Measurements from ENCODE around the gene SLC39A9.

SLC39A9 gene

DNA sequence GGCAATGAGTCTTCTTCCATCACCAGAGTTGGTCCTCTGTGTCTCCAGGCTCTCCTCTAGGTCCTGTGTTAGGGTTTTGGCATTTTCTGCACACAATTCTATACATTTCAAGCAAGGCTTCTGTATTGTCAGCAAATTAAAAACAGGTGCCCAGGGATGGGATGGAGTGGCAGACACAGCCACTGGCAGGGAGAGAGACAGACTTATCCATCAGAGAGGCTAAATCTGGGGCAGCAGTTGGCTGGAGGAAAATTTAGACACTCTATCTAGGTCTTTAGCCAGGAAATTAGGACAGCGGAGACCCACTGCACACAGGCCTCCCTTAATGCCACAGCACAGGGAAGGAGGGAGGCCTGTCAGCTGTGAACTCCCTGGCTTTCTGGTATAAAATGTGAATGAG, 106.3 kb downstream of the SLC39A9 start:
- no peak overlapping the region for H3K4me2 ChIP-seq (ENCODE audit: low read length)
- H4K20me1 ChIP-seq (ENCODE audit: insufficient read depth, low read length) = no peaks in the 10 kb centered on the region
- H3K27ac ChIP-seq (ENCODE audit: low read length) = no peak overlapping the region
- TF ChIP-seq, protein P1, sequence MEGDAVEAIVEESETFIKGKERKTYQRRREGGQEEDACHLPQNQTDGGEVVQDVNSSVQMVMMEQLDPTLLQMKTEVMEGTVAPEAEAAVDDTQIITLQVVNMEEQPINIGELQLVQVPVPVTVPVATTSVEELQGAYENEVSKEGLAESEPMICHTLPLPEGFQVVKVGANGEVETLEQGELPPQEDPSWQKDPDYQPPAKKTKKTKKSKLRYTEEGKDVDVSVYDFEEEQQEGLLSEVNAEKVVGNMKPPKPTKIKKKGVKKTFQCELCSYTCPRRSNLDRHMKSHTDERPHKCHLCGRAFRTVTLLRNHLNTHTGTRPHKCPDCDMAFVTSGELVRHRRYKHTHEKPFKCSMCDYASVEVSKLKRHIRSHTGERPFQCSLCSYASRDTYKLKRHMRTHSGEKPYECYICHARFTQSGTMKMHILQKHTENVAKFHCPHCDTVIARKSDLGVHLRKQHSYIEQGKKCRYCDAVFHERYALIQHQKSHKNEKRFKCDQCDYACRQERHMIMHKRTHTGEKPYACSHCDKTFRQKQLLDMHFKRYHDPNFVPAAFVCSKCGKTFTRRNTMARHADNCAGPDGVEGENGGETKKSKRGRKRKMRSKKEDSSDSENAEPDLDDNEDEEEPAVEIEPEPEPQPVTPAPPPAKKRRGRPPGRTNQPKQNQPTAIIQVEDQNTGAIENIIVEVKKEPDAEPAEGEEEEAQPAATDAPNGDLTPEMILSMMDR (IDR thresholded peaks at IDR 0.05; ENCODE audit: low read depth, low read length) = no peak
- H3K9ac ChIP-seq (ENCODE audit: low read length) = no peak overlapping the region
- H3K4me3 ChIP-seq (ENCODE audit: low read length) = no peak overlapping the region
- no peaks in the 10 kb centered on the region for H3K36me3 ChIP-seq (replicated peaks; ENCODE audit: low read depth, low read length)
- H2AFZ ChIP-seq (ENCODE audit: low read depth, low read length) = no peak overlapping the region
- no peaks in the 10 kb centered on the region for H3K27me3 ChIP-seq (ENCODE audit: low read depth, low read length)
- H3K4me1 ChIP-seq (ENCODE audit: low read length) = no peaks in the 10 kb centered on the region
- no peaks in the 10 kb centered on the region for H3K79me2 ChIP-seq (ENCODE audit: low read length)
- no peaks in the 10 kb centered on the region for H3K9me3 ChIP-seq (ENCODE audit: insufficient read depth, low read length)

GRCh38 chr14:69505338-69506240, 107.1 kb downstream of the SLC39A9 start:
- no peaks in the 10 kb centered on the region for H3K9me3 ChIP-seq (ENCODE audit: insufficient read depth, low read length)
- H3K4me2 ChIP-seq (ENCODE audit: low read length) = no peak overlapping the region
- no peak overlapping the region for H3K9ac ChIP-seq (ENCODE audit: low read length)
- H3K4me1 ChIP-seq (ENCODE audit: low read length) = no peaks in the 10 kb centered on the region
- H3K27me3 ChIP-seq (ENCODE audit: low read depth, low read length) = peaks cover 2% of the 10 kb centered on the region
- no peak overlapping the region for H2AFZ ChIP-seq (ENCODE audit: low read depth, low read length)
- no peaks in the 10 kb centered on the region for H3K36me3 ChIP-seq (replicated peaks; ENCODE audit: low read depth, low read length)
- TF ChIP-seq, protein P1 (IDR thresholded peaks at IDR 0.05; ENCODE audit: low read depth, low read length) = no peak
- TF ChIP-seq EZH2phosphoT487 (IDR thresholded peaks at IDR 0.05; ENCODE audit: low read depth) = no peak
- H3K27ac ChIP-seq (ENCODE audit: low read length) = no peak overlapping the region
- H4K20me1 ChIP-seq (ENCODE audit: insufficient read depth, low read length) = no peaks in the 10 kb centered on the region
- H3K79me2 ChIP-seq (ENCODE audit: low read length) = no peaks in the 10 kb centered on the region
- H3K4me3 ChIP-seq (ENCODE audit: low read length) = no peak overlapping the region

GRCh38 chr14:69506241-69506595, 107.7 kb downstream of the SLC39A9 start:
- Histone ChIP-seq H3K4me2 (ENCODE audit: low read length) (no peak overlapping the region), H3K4me3 (ENCODE audit: low read length) (no peak overlapping the region), H3K36me3 (replicated peaks; ENCODE audit: low read depth, low read length) (no peaks in the 10 kb centered on the region), H3K79me2 (ENCODE audit: low read length) (no peaks in the 10 kb centered on the region), H3K27ac (ENCODE audit: low read length) (no peak overlapping the region), H3K9ac (ENCODE audit: low read length) (no peak overlapping the region), H4K20me1 (ENCODE audit: insufficient read depth, low read length) (no peaks in the 10 kb centered on the region), H3K9me3 (ENCODE audit: insufficient read depth, low read length) (no peaks in the 10 kb centered on the region), H3K27me3 (ENCODE audit: low read depth, low read length) (peaks cover 6% of the 10 kb centered on the region), H3K4me1 (ENCODE audit: low read length) (no peaks in the 10 kb centered on the region), H2AFZ (ENCODE audit: low read depth, low read length) (no peak overlapping the region)
- TF ChIP-seq, protein P1 (IDR thresholded peaks at IDR 0.05; ENCODE audit: low read depth, low read length) = no peak
- no peak for TF ChIP-seq EZH2phosphoT487 (IDR thresholded peaks at IDR 0.05; ENCODE audit: low read depth)
